ENCODE data around the gene ZHX3.

ZHX3 gene

GRCh38 chr20:41345729-41346067 lies 28.2 kb upstream of the ZHX3 start:
- H3K36me3 ChIP-seq (replicated peaks in 1 of 2; ENCODE audit: control insufficient read depth in 2 of 2, insufficient read depth in 2 of 2, low read length in 2 of 2): no peaks in the 10 kb centered on the region
- DNase-seq (ENCODE audit: low spot score): no peak
- H3K4me2 ChIP-seq (ENCODE audit: insufficient read depth, low read length, poor library complexity, severe bottlenecking): no peak overlapping the region

GRCh38 chr20:41344938-41345728 lies 27.6 kb upstream of the ZHX3 start:
- Histone ChIP-seq H3K4me1 (ENCODE audit: control insufficient read depth in 2 of 2, insufficient read depth in 1 of 2, low read depth in 1 of 2, low read length in 2 of 2) (peaks cover 3 to 10% of the 10 kb centered on the region in 2 donors), H3K79me1 (ENCODE audit: low read depth, low read length) (no peaks in the 10 kb centered on the region), H2AFZ (ENCODE audit: low read length) (no peak overlapping the region), H2BK120ac (ENCODE audit: low read depth, low read length) (no peak overlapping the region), H4K8ac (ENCODE audit: low read depth, low read length) (no peak overlapping the region), H3K4me2 (ENCODE audit: insufficient read depth, low read length, poor library complexity, severe bottlenecking) (no peak overlapping the region), H3K9me3 (replicated peaks in 1 of 2; ENCODE audit: control insufficient read depth in 2 of 2, insufficient read depth in 1 of 2, low read depth in 1 of 2, low read length in 2 of 2) (no peaks in the 10 kb centered on the region), H3K27ac (replicated peaks; ENCODE audit: low read length) (no peak overlapping the region), H3K18ac (ENCODE audit: low read length) (no peak overlapping the region), H2BK12ac (ENCODE audit: low read length) (no peak overlapping the region), H3K23ac (ENCODE audit: low read depth, low read length, poor library complexity) (no peak overlapping the region), H3K27me3 (ENCODE audit: control insufficient read depth in 3 of 3, insufficient read depth in 3 of 3, low read depth in 1 of 3, low read length in 3 of 3) (no peaks in the 10 kb centered on the region), H4K91ac (ENCODE audit: low read depth, low read length, poor library complexity) (no peak overlapping the region), H3K4me3 (ENCODE audit: low read length in 2 of 2) (peak overlapping the region in 1 of 2 donors; percentile 17), H3K36me3 (replicated peaks in 1 of 2; ENCODE audit: control insufficient read depth in 2 of 2, insufficient read depth in 2 of 2, low read length in 2 of 2) (no peaks in the 10 kb centered on the region), H3K14ac (ENCODE audit: low read length) (no peak overlapping the region), H3K9ac (ENCODE audit: low read depth, low read length, poor library complexity) (no peak overlapping the region), H2AK5ac (ENCODE audit: low read depth, low read length) (no peak overlapping the region), H3K4ac (ENCODE audit: low read length) (no peak overlapping the region), H2BK15ac (ENCODE audit: low read length) (no peak overlapping the region), H2BK5ac (ENCODE audit: low read length) (no peak overlapping the region)
- WGBS, 2 donors (ENCODE audit: extremely low coverage in 2 of 2, insufficient read length in 2 of 2, insufficient replicate concordance in 1 of 2): no CpG with 5 or more reads among the region's 11 CpGs
- DNase-seq (ENCODE audit: low spot score): no peak

More at GRCh38 chr20:41345729-41346067, 28.2 kb upstream of the ZHX3 start:
- H3K27ac ChIP-seq (replicated peaks; ENCODE audit: low read length): no peak overlapping the region
- no peak overlapping the region for H3K4ac ChIP-seq (ENCODE audit: low read length)
- no peaks in the 10 kb centered on the region for H3K9me3 ChIP-seq (replicated peaks in 1 of 2; ENCODE audit: control insufficient read depth in 2 of 2, insufficient read depth in 1 of 2, low read depth in 1 of 2, low read length in 2 of 2)
- no peak overlapping the region for H2BK12ac ChIP-seq (ENCODE audit: low read length)
- no peak overlapping the region for H2BK15ac ChIP-seq (ENCODE audit: low read length)
- no peaks in the 10 kb centered on the region for H3K79me1 ChIP-seq (ENCODE audit: low read depth, low read length)
- no peak overlapping the region for H3K18ac ChIP-seq (ENCODE audit: low read length)
- peak overlapping the region in 1 of 2 donors; percentile 2 for H3K4me3 ChIP-seq (ENCODE audit: low read length in 2 of 2)
- peak overlapping the region; percentile 61 for H3K9ac ChIP-seq (ENCODE audit: low read depth, low read length, poor library complexity)
- no peak overlapping the region for H3K23ac ChIP-seq (ENCODE audit: low read depth, low read length, poor library complexity)
- H3K4me1 ChIP-seq (ENCODE audit: control insufficient read depth in 2 of 2, insufficient read depth in 1 of 2, low read depth in 1 of 2, low read length in 2 of 2): peaks cover 3 to 10% of the 10 kb centered on the region in 2 donors
- no peak overlapping the region for H4K91ac ChIP-seq (ENCODE audit: low read depth, low read length, poor library complexity)
- no CpG with 5 or more reads among the region's 17 CpGs for WGBS, 2 donors (ENCODE audit: extremely low coverage in 2 of 2, insufficient read length in 2 of 2, insufficient replicate concordance in 1 of 2)
- H3K27me3 ChIP-seq (ENCODE audit: control insufficient read depth in 3 of 3, insufficient read depth in 3 of 3, low read depth in 1 of 3, low read length in 3 of 3): no peaks in the 10 kb centered on the region
- H4K8ac ChIP-seq (ENCODE audit: low read depth, low read length): no peak overlapping the region
- H2AFZ ChIP-seq (ENCODE audit: low read length): no peak overlapping the region
- H2BK5ac ChIP-seq (ENCODE audit: low read length): no peak overlapping the region
- no peak overlapping the region for H2AK5ac ChIP-seq (ENCODE audit: low read depth, low read length)
- H2BK120ac ChIP-seq (ENCODE audit: low read depth, low read length): no peak overlapping the region
- H3K14ac ChIP-seq (ENCODE audit: low read length): no peak overlapping the region

GRCh38 chr20:41344477-41344876 lies 26.9 kb upstream of the ZHX3 start:
- Histone ChIP-seq H2BK15ac (ENCODE audit: low read length) (no peak overlapping the region), H3K14ac (ENCODE audit: low read length) (no peak overlapping the region), H3K4me2 (ENCODE audit: insufficient read depth, low read length, poor library complexity, severe bottlenecking) (no peak overlapping the region), H2AFZ (ENCODE audit: low read length) (no peak overlapping the region), H3K9ac (ENCODE audit: low read depth, low read length, poor library complexity) (no peak overlapping the region), H3K23ac (ENCODE audit: low read depth, low read length, poor library complexity) (peak overlapping the region; percentile 13), H3K36me3 (replicated peaks in 1 of 2; ENCODE audit: control insufficient read depth in 2 of 2, insufficient read depth in 2 of 2, low read length in 2 of 2) (no peaks in the 10 kb centered on the region), H3K27me3 (ENCODE audit: control insufficient read depth in 3 of 3, insufficient read depth in 3 of 3, low read depth in 1 of 3, low read length in 3 of 3) (peaks cover 0 to 2% (median 0%) of the 10 kb centered on the region in 3 experiments), H3K4me1 (ENCODE audit: control insufficient read depth in 2 of 2, insufficient read depth in 1 of 2, low read depth in 1 of 2, low read length in 2 of 2) (peaks cover 3 to 10% of the 10 kb centered on the region in 2 donors), H4K8ac (ENCODE audit: low read depth, low read length) (no peak overlapping the region), H3K4me3 (ENCODE audit: low read length in 2 of 2) (no peak overlapping the region), H3K18ac (ENCODE audit: low read length) (peak overlapping the region; percentile 23), H2BK12ac (ENCODE audit: low read length) (no peak overlapping the region), H3K9me3 (replicated peaks in 1 of 2; ENCODE audit: control insufficient read depth in 2 of 2, insufficient read depth in 1 of 2, low read depth in 1 of 2, low read length in 2 of 2) (no peaks in the 10 kb centered on the region), H2BK120ac (ENCODE audit: low read depth, low read length) (no peak overlapping the region), H3K4ac (ENCODE audit: low read length) (no peak overlapping the region), H3K27ac (replicated peaks; ENCODE audit: low read length) (no peak overlapping the region), H4K91ac (ENCODE audit: low read depth, low read length, poor library complexity) (no peak overlapping the region), H2AK5ac (ENCODE audit: low read depth, low read length) (no peak overlapping the region), H3K79me1 (ENCODE audit: low read depth, low read length) (no peaks in the 10 kb centered on the region), H2BK5ac (ENCODE audit: low read length) (no peak overlapping the region)
- DNase-seq (ENCODE audit: low spot score): no peak
- WGBS, 2 donors (ENCODE audit: extremely low coverage in 2 of 2, insufficient read length in 2 of 2, insufficient replicate concordance in 1 of 2): no CpG with 5 or more reads among the region's 4 CpGs

- no peak overlapping the region for H3K14ac ChIP-seq (ENCODE audit: low read length)
- H3K4me2 ChIP-seq (ENCODE audit: insufficient read depth, low read length, poor library complexity, severe bottlenecking): no peak overlapping the region
These were observed 25.2 kb upstream of the ZHX3 start for GRCh38 chr20:41342474-41343464.

More at GRCh38 chr20:41342474-41343464, 25.2 kb upstream of the ZHX3 start:
- Histone ChIP-seq H2BK15ac (ENCODE audit: low read length) (no peak overlapping the region), H3K9ac (ENCODE audit: low read depth, low read length, poor library complexity) (no peak overlapping the region), H3K4me3 (ENCODE audit: low read length in 2 of 2) (no peak overlapping the region), H3K4me1 (ENCODE audit: control insufficient read depth in 2 of 2, insufficient read depth in 1 of 2, low read depth in 1 of 2, low read length in 2 of 2) (peaks cover 3 to 10% of the 10 kb centered on the region in 2 donors), H3K23ac (ENCODE audit: low read depth, low read length, poor library complexity) (no peak overlapping the region), H4K8ac (ENCODE audit: low read depth, low read length) (no peak overlapping the region), H2BK12ac (ENCODE audit: low read length) (no peak overlapping the region), H3K27ac (replicated peaks; ENCODE audit: low read length) (no peak overlapping the region), H2AK5ac (ENCODE audit: low read depth, low read length) (peak overlapping the region; percentile 17), H2BK5ac (ENCODE audit: low read length) (no peak overlapping the region), H2BK120ac (ENCODE audit: low read depth, low read length) (no peak overlapping the region), H3K27me3 (ENCODE audit: control insufficient read depth in 3 of 3, insufficient read depth in 3 of 3, low read depth in 1 of 3, low read length in 3 of 3) (peaks cover 0 to 6% (median 0%) of the 10 kb centered on the region in 3 experiments), H4K91ac (ENCODE audit: low read depth, low read length, poor library complexity) (no peak overlapping the region), H3K79me1 (ENCODE audit: low read depth, low read length) (no peaks in the 10 kb centered on the region), H2AFZ (ENCODE audit: low read length) (no peak overlapping the region), H3K36me3 (replicated peaks in 1 of 2; ENCODE audit: control insufficient read depth in 2 of 2, insufficient read depth in 2 of 2, low read length in 2 of 2) (no peaks in the 10 kb centered on the region), H3K18ac (ENCODE audit: low read length) (no peak overlapping the region), H3K9me3 (replicated peaks in 1 of 2; ENCODE audit: control insufficient read depth in 2 of 2, insufficient read depth in 1 of 2, low read depth in 1 of 2, low read length in 2 of 2) (no peaks in the 10 kb centered on the region), H3K4ac (ENCODE audit: low read length) (no peak overlapping the region)
- WGBS, 2 donors (ENCODE audit: extremely low coverage in 2 of 2, insufficient read length in 2 of 2, insufficient replicate concordance in 1 of 2): no CpG with 5 or more reads among the region's 9 CpGs
- DNase-seq (ENCODE audit: low spot score): no peak
